Osteoblast (primary cell): ENCODE results near the gene ZNF76. TPM values are rescaled to one million over a fixed set of nuclear protein-coding genes. Genes with fewer than 3 reads are reported as not detected.

ENCODE experiments used
- DNase-seq: peaks from one replicate; pipeline ENCODE4 v3.0.0; 2011; ENCODE audit warnings: low spot score, mixed read lengths; ENCODE audit not compliant: insufficient read length; ENCODE audit errors: missing footprints
- H2AFZ ChIP-seq: 2 replicates; pipeline ENCODE4 v1.6.0; 2011; ENCODE audit warnings: mild to moderate bottlenecking, low read length
- H3K27ac ChIP-seq: 2 replicates; pipeline ENCODE4 v1.5.1; 2011; ENCODE audit warnings: mild to moderate bottlenecking, low read depth, low read length, moderate library complexity
- H3K27me3 ChIP-seq: 2 replicates; pipeline ENCODE4 v1.6.0; 2012; ENCODE audit warnings: mild to moderate bottlenecking, control low read depth, inconsistent platforms, low read length, moderate library complexity; ENCODE audit not compliant: insufficient read depth
- H3K36me3 ChIP-seq: 2 replicates; pipeline ENCODE4 v1.5.1; 2011; ENCODE audit warnings: mild to moderate bottlenecking, low read length, control low read depth, moderate library complexity; ENCODE audit not compliant: insufficient read depth
- H3K4me1 ChIP-seq: 2 replicates; pipeline ENCODE4 v1.5.1; 2011; ENCODE audit warnings: mild to moderate bottlenecking, low read length, control low read depth, moderate library complexity; ENCODE audit not compliant: insufficient read depth
- H3K4me2 ChIP-seq: 2 replicates; pipeline ENCODE4 v1.6.0; 2011; ENCODE audit warnings: mild to moderate bottlenecking, low read length; ENCODE audit not compliant: insufficient read depth
- H3K4me3 ChIP-seq: fragments of 200-600 bp; sonication (generic); 3 replicates; pipeline ENCODE4 v1.5.1; 2012; ENCODE audit warnings: mild to moderate bottlenecking, low read length, inconsistent platforms; ENCODE audit not compliant: insufficient read depth
- H3K79me2 ChIP-seq: 2 replicates; pipeline ENCODE4 v1.6.0; 2012; ENCODE audit warnings: mild to moderate bottlenecking, low read length, control low read depth, inconsistent platforms; ENCODE audit not compliant: insufficient read depth
- H3K9me3 ChIP-seq: 2 replicates; pipeline ENCODE4 v1.5.1; 2011; ENCODE audit warnings: low read depth, low read length, control low read depth
- H4K20me1 ChIP-seq: 2 replicates; pipeline ENCODE4 v1.6.0; 2012; ENCODE audit warnings: mild to moderate bottlenecking, low read length, control low read depth; ENCODE audit not compliant: insufficient read depth
- total RNA-seq: library from RNA; depleted of rRNA; stranded (reverse); fragments of >200 nt; gene quantifications from 2 replicates; pipeline ENCODE4 v1.2.3, GENCODE V29; 2012
- TF ChIP-seq, protein P1 (sequence below): IDR thresholded peaks from 2 replicates; pipeline ENCODE4 v1.5.1; 2011; ENCODE audit warnings: mild to moderate bottlenecking, low read depth, low read length, moderate library complexity; ENCODE audit errors: extremely low read depth

Gene ZNF76
- total RNA-seq, 1 donor, result 19.9 TPM

DNA sequence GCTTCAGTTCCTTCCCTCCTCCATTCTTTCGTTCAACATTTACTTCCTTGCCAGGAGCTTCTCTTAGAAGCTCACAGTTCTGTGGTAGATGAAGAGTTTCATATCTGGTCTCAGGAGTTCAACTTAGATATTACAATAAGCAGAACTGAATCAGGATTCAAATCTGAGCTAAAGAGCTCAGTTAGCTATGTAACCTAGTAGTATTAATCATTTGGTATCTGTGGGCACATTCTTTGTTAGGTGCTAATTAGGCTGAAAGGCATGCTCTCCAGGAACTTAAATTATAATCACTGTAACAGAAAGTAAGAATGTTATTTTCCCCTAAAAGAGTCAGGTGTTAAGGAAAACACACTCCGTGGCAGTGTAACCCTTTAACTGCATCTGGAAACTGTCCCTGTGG is 8.4 kb downstream of the ZNF76 start:
- Histone ChIP-seq H3K9me3 (no peaks in the 10 kb centered on the region), H4K20me1 (no peaks in the 10 kb centered on the region), H3K4me3 (no peak overlapping the region), H3K27ac (no peak overlapping the region), H3K79me2 (peaks cover 37% of the 10 kb centered on the region), H3K27me3 (no peaks in the 10 kb centered on the region), H3K36me3 (peaks cover 4% of the 10 kb centered on the region), H3K4me1 (peaks cover under 1% of the 10 kb centered on the region), H2AFZ (no peak overlapping the region), H3K4me2 (no peak overlapping the region)
- no peak for DNase-seq
- TF ChIP-seq, protein P1, sequence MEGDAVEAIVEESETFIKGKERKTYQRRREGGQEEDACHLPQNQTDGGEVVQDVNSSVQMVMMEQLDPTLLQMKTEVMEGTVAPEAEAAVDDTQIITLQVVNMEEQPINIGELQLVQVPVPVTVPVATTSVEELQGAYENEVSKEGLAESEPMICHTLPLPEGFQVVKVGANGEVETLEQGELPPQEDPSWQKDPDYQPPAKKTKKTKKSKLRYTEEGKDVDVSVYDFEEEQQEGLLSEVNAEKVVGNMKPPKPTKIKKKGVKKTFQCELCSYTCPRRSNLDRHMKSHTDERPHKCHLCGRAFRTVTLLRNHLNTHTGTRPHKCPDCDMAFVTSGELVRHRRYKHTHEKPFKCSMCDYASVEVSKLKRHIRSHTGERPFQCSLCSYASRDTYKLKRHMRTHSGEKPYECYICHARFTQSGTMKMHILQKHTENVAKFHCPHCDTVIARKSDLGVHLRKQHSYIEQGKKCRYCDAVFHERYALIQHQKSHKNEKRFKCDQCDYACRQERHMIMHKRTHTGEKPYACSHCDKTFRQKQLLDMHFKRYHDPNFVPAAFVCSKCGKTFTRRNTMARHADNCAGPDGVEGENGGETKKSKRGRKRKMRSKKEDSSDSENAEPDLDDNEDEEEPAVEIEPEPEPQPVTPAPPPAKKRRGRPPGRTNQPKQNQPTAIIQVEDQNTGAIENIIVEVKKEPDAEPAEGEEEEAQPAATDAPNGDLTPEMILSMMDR, result no peak

DNA sequence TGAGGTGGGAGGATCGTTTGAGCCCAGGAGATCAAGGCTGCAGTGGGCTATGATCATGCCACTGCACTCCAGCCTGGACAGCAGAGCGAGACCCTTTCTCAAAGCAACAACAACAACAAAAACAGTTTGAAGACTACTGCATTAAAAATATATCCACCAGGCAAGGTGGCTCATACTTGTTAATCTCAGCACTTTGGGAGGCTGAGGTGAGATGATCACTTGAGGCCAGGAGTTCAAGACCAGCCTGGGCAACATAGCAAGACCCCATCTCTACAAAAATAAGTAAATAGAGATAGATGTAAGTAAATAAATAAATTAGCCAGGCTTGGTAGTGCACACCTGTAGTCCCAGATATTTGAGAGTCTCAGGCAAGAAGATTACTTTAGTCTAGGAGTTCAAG is 12.5 kb downstream of the ZNF76 start:
- no peak overlapping the region for H3K27ac ChIP-seq

DNA sequence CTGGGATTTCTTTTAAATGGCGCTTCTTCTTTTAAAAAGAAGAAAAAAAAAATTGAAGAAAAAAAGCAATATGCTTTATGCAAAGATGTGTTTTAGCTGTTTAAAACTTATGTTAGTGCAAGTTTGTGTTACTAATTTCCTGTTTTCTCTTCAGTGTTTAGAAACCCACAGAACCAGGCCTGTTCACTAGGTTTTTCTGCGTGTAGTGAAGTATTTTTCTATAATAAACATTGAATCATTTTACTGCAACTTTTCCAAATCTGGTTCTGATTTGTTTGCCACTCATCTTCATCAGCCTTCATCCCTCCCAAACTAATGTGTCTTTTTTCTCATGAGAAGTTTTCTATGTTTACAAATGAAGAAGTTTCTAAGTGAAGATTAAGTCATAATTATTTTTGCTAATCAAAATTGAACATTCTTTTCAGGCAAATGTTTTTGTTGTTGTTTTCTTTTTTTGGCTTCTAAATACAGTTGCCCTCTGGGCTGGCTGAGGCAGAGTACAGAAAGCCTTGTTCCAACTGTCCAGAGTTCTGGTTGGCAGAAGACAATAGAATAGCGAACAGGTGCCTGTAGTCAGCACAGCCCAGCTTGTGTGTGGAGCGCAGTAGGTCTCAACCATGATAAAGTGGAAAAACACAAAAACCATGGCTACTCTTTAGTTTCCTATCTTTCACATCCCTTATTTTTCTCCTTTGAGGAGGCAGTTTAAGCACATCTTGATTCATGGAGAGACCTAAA is 14.5 kb downstream of the ZNF76 start:
- peaks cover 16% of the 10 kb centered on the region for H3K4me1 ChIP-seq
- no peak overlapping the region for H3K4me2 ChIP-seq
- H3K4me3 ChIP-seq, result no peak overlapping the region
- TF ChIP-seq, protein P1, result no peak
- DNase-seq, result no peak
- no peaks in the 10 kb centered on the region for H3K27me3 ChIP-seq
- H4K20me1 ChIP-seq, result no peaks in the 10 kb centered on the region
- H3K36me3 ChIP-seq, result no peaks in the 10 kb centered on the region
- H3K79me2 ChIP-seq, result peaks cover 13% of the 10 kb centered on the region
- H3K27ac ChIP-seq, result peak overlapping the region; percentile 19
- no peak overlapping the region for H2AFZ ChIP-seq
- no peaks in the 10 kb centered on the region for H3K9me3 ChIP-seq

More for the DNA sequence above, 12.5 kb downstream of the ZNF76 start:
- Histone ChIP-seq H3K27me3 (no peaks in the 10 kb centered on the region), H3K36me3 (peaks cover 4% of the 10 kb centered on the region), H2AFZ (no peak overlapping the region), H3K79me2 (peaks cover 16% of the 10 kb centered on the region), H3K9me3 (no peaks in the 10 kb centered on the region), H3K4me2 (no peak overlapping the region), H3K4me1 (peaks cover 16% of the 10 kb centered on the region), H4K20me1 (no peaks in the 10 kb centered on the region), H3K4me3 (no peak overlapping the region)
- DNase-seq, result no peak
- TF ChIP-seq, protein P1, result no peak

DNA sequence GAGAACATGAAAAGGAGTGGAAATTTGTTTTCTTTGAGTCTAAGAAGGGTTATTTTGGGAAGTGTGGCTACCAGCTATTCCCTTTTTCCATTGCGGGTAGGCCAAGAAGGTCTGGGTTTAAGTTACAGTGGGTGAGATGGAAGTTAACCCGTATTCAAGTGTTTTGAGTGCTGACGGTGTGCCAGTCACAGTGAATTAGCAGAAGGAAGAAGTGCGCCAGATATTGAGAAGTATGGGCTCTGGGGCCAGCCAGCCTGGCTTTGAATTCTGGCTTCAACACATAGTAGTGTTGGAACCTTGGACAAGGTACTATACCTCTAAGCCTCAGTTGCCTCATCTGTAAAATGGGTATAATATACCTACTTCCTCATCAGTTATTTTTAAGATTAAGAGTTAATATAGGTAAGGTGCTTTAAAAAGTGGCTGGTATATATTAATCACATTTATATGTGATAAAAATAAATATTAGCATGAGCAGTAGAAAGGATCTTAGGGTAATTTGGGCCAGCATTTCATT is 16.3 kb downstream of the ZNF76 start:
- Histone ChIP-seq H3K4me1 (peaks cover 19% of the 10 kb centered on the region), H3K9me3 (no peaks in the 10 kb centered on the region), H2AFZ (no peak overlapping the region), H3K27me3 (no peaks in the 10 kb centered on the region), H3K79me2 (peaks cover 13% of the 10 kb centered on the region), H3K4me2 (peak overlapping the region; percentile 38), H4K20me1 (peaks cover under 1% of the 10 kb centered on the region), H3K4me3 (no peak overlapping the region), H3K36me3 (no peaks in the 10 kb centered on the region), H3K27ac (peak overlapping the region; percentile 41)
- TF ChIP-seq, protein P1, result no peak
- DNase-seq, result no peak
